C4-2B (cell line): ENCODE data around the gene NRARP.

Source experiments
- H3K27ac ChIP-seq: fragments of 450-650 bp; 2 replicates; pipeline ENCODE4 v1.5.1; 2017
- ZFX ChIP-seq: fragments of 450-650 bp; IDR thresholded peaks from 2 replicates; pipeline ENCODE4 v1.6.1; 2017
- TF ChIP-seq, protein P1 (sequence below): fragments of 450-650 bp; conservative IDR thresholded peaks from 2 replicates; pipeline ENCODE4 v1.5.1; 2017; ENCODE audit warnings: mild to moderate bottlenecking

Gene NRARP, protein sequence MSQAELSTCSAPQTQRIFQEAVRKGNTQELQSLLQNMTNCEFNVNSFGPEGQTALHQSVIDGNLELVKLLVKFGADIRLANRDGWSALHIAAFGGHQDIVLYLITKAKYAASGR

GRCh38 chr9:137302118-137302448, at the start of gene NRARP:
TSS of gene NRARP (minus strand) at chr9:137302271. CDS start at chr9:137301928, 343 bp downstream.
- no peak for TF ChIP-seq ZFX
- TF ChIP-seq, protein P1, sequence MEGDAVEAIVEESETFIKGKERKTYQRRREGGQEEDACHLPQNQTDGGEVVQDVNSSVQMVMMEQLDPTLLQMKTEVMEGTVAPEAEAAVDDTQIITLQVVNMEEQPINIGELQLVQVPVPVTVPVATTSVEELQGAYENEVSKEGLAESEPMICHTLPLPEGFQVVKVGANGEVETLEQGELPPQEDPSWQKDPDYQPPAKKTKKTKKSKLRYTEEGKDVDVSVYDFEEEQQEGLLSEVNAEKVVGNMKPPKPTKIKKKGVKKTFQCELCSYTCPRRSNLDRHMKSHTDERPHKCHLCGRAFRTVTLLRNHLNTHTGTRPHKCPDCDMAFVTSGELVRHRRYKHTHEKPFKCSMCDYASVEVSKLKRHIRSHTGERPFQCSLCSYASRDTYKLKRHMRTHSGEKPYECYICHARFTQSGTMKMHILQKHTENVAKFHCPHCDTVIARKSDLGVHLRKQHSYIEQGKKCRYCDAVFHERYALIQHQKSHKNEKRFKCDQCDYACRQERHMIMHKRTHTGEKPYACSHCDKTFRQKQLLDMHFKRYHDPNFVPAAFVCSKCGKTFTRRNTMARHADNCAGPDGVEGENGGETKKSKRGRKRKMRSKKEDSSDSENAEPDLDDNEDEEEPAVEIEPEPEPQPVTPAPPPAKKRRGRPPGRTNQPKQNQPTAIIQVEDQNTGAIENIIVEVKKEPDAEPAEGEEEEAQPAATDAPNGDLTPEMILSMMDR: no peak

DNA sequence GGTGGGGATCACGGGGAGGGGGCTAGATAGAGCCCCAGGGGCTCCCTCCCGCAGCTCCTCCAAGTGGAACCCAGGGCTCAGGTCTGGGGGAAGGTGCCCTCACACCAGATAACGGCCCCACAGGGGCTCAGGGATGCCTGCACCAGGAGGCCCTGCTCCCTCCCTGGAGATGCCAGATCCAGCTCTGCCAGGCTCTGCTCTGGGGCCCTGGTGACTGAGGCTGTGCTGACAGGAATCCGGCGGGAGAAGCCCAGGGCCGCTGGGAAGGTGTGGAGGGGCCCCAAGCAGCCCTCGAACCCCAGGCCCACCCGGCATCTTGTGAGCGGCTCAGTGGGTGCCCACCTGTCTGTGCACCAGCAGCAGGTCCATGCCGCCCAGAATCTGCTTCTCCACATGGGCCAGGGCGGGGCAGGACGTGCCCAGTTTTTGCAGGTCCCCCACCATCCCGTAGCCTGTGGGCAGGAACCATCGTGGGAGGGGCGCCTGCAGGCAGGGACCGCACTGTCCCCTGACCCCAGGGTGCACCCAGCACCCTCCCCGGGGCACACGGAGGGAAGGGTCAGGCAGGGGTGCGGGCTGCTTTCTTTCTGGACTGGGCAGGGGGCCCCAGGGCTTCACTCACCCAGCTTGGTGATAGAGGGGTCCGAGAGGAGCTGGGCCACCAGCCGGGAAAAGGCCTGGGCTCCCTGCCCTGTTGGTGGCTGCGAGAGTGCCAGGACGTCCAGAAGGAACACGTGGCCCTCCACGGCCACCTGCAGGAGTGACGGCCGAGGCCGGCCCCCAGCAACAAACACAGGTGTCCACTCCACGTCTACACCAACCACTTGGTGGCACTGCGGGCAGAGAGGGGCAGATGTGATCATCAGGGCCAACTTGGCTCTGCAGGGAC, 48.9 kb upstream of the NRARP start:
- no peak overlapping the region for H3K27ac ChIP-seq
- TF ChIP-seq, protein P1: no peak
- TF ChIP-seq ZFX: no peak

More at GRCh38 chr9:137302118-137302448, at the start of gene NRARP:
- peak within 1 kb of the TSS; percentile 97 for H3K27ac ChIP-seq

- no peak overlapping the region for H3K27ac ChIP-seq
- TF ChIP-seq, protein P1: no peak
- TF ChIP-seq ZFX: no peak
These were observed 47.5 kb upstream of the NRARP start for GRCh38 chr9:137349471-137350033.

GRCh38 chr9:137348769-137349470, 46.8 kb upstream of the NRARP start:
- H3K27ac ChIP-seq: no peak overlapping the region
- TF ChIP-seq ZFX: no peak
- TF ChIP-seq, protein P1: no peak

DNA sequence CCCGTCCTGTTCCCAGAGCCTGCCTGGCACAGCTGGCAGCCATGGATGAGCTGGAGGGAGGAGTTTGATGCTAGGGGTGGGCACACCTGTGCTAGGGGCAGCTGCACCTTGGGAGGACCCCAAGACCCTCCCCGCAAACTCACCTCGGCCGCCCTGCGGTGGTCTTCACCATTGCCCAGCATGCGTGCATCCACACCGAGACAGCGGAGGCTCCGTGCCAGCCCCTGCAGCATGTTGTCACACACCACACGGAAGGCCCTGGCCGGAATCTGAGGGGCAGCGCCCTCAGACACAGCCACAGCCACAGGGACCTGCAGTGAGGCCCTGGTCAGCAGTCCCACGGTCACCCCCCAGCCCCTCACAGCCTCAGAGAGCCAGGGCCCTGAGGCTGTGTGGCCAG, 45.9 kb upstream of the NRARP start:
- no peak for TF ChIP-seq ZFX
- TF ChIP-seq, protein P1: no peak
- H3K27ac ChIP-seq: no peak overlapping the region

DNA sequence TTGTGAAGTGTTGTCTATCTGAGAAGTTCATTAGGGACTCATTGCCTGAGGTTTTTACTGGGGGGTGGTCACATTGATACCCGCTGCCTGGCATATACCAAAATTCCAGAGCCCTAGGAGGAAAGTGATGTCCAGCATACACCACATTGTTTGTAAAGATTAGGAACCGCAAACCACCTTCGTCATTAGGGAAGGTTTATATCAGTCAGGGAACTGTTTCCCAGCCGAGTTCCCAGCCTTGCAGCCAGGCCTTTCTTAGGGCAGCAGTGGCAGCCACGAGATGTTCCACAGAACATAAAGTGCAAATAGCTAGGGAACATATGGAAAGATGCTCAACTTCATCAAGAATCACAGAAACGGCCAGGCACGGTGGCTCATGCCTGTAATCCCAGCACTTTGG, 40.4 kb upstream of the NRARP start:
- H3K27ac ChIP-seq: no peak overlapping the region

More for the DNA sequence above, 40.4 kb upstream of the NRARP start:
- TF ChIP-seq, protein P1: no peak
- no peak for TF ChIP-seq ZFX
